Activated T-cell treated with anti-CD3 and anti-CD28 coated beads for 48 hours (primary cell): ENCODE data around the gene SLIT2.

Experiments
- DNase-seq: peaks from one replicate; pipeline ENCODE4 v3.0.0-alpha.2; 2020; ENCODE audit warnings: low read depth

Gene SLIT2

GRCh38 chr4:20265726-20266125 lies 14.0 kb downstream of the SLIT2 start:
- no peak for DNase-seq

- no peak for DNase-seq
Observed at GRCh38 chr4:20266215-20267082, 14.7 kb downstream of the SLIT2 start.

GRCh38 chr4:20268028-20268427 lies 16.3 kb downstream of the SLIT2 start:
- DNase-seq, result no peak

GRCh38 chr4:20269320-20269719 lies 17.6 kb downstream of the SLIT2 start:
- DNase-seq, result no peak

GRCh38 chr4:20271950-20272349 lies 20.2 kb downstream of the SLIT2 start:
- no peak for DNase-seq

DNA sequence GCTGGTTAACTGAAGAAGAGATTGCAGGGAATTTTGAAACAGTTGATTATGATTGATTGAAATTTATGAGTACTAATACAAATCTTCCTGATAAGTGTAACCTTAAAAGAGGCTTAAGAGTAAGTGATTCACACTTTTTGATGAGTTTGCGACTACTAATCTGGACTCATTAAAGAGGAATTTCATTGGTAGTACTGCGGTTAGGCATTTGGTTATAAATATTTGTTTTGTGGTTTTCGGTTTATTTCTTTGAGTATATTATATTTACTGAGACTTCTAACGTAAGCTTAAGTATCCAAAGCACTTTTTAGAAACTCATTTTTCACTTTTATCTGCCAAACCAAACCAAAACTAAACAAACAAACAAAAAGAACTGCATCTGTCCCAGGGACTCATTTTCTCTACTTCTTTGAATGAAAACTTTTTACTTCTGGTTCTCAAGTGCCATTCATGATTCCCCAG lies 20.7 kb downstream of the SLIT2 start:
- DNase-seq, result no peak

- DNase-seq, result no peak
Observed at GRCh38 chr4:20273793-20274192, 22.1 kb downstream of the SLIT2 start.

DNA sequence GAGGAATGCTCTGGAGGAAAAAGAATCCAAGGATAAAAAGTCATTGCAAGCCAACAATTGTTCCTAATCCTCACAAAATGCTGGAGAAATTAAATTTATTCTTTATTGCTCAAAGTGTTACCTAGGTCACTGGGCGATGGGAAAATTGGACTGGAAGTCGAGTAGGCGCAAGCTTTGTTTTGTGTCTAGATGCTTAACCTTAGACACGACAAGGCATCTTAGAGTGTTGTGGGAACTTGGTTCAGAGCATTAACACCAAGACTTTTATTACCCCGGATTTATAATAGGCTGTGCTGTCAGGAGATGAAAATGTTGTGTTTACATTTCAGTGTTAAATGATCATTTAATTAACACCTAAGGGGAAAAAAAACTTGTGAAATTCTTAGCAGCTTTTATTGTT lies 25.1 kb downstream of the SLIT2 start:
- no peak for DNase-seq

GRCh38 chr4:20278195-20278594 lies 26.5 kb downstream of the SLIT2 start:
- DNase-seq, result no peak

DNA sequence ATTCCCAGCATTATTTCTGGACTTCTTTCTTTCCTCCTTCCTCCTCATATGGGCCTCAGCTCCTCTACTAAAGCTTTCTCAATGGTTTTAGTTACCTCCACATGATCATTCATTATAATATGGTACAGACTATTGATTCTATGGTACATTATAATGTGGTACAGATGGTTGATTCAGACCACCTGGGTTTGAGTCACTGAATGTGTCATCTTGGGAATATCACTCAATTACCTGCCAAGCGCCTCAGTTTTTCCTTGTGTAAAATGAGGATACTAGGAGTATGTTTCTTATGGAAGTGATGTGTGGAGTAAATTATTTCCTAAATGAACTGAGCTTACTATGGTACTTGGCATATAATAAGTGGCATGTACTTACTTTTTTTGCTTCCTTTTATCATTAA lies 27.7 kb downstream of the SLIT2 start:
- DNase-seq, result no peak

DNA sequence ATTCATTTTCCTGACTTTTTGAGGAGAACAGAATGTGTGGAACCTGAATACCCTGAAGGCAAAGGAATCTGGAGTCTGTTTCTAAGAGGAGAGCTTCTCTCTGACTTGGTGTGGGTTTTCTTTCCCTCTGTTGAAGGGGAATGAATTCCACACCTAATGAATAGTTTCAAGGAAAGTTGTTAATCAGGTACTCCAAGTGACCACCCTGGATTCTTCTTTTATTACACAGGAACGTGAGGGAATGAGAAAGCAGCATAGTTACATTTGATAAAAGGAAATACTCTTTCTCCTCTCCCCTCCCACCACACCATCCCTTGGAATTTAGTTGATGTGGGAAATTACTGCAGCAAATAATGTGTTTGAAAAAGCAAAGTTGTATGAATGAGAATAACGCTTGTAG lies 29.7 kb downstream of the SLIT2 start:
- DNase-seq, result no peak

DNA sequence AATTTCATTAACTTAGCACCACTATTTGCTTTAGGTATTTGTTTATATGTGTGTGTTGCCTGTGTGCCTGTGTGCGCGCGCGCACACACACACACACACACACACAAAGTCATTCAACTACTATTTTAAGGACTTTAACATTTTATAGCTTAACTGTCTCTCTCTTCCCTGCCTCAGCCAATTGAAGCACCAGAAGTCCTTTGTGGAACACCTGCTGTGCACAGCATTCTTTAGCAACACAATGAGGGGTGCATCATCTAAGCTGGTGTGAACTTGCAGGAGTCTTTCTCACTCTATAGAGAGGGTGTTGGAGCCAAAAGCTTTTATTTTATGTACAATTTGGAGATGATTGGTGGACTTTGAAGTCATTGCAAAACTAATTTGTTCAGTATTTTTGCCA lies 31.3 kb downstream of the SLIT2 start:
- no peak for DNase-seq

GRCh38 chr4:20284990-20285389 lies 33.3 kb downstream of the SLIT2 start:
- no peak for DNase-seq

DNA sequence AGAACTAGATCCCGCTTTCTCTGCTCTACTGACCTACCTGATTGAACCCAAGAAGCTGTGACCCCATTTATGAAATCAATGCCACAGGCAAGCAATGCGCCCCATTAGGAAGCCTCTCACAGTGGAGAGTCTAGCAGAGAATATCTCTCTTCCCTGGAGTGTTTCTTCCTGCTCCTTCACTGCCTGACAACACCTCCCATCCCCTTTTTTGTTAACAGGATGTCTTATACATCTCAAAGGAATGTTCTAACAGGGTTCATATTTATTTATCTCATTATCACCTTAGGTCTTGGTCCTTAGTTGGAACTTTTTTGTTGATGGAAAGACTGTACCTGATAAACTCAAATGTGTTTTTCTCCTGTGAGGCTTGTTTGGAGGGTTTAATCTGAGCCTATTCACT lies 35.5 kb downstream of the SLIT2 start:
- no peak for DNase-seq

- DNase-seq, result no peak
Observed at GRCh38 chr4:20288047-20288650, 36.4 kb downstream of the SLIT2 start.

DNA sequence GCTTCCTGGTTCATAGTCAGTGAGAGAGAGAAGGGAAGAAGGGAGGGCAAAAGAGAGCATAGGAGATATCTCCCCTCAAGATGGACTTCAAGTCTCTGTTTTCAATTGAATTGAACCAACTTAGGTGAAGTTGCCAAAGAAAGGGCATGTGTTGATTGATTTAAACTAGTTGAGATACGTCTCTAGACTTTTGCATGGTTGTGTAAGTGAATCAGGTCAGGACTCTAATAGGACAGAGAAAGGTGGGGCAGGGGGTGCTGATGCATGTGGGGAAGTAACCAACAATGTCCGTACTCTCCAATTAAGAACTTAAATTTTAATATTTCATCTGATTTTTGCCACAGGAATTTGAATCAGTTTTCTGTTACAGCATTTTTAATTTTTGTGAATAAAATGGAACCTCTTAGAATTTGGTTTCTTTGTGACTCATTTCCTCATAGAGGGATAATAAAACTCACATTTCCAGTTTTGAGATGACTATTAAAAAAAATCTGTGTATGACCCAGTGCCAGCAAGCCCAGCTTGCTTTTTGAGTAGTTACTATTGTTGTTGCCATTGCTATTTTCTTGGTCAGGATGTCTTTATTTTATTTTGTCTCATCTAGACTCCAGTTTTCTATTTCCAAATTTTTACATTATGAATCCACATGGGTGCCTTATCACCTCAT lies 37.3 kb downstream of the SLIT2 start:
- no peak for DNase-seq

GRCh38 chr4:20289782-20290181 lies 38.1 kb downstream of the SLIT2 start:
- DNase-seq, result no peak

- DNase-seq, result no peak
Observed at GRCh38 chr4:20292739-20293138, 41.0 kb downstream of the SLIT2 start.

DNA sequence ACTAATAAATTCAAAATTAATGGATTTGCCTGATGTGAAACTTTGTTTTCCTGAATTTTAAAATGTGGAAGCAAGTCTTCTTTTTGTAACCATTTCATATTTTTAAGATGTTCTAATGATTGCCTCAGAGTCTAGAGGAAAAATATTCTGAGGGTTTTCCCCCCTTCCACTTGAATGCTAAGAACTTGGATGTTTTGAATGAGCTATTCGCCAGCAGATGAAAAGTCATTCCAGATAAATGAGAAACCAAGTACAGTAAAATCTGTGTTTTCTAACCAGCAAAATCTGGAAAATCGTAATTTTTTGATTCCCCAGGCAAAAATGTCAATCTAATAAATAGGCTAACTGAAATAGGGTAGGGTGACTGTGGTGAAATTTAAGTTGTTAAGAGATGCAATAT lies 45.6 kb downstream of the SLIT2 start:
- DNase-seq, result no peak

DNA sequence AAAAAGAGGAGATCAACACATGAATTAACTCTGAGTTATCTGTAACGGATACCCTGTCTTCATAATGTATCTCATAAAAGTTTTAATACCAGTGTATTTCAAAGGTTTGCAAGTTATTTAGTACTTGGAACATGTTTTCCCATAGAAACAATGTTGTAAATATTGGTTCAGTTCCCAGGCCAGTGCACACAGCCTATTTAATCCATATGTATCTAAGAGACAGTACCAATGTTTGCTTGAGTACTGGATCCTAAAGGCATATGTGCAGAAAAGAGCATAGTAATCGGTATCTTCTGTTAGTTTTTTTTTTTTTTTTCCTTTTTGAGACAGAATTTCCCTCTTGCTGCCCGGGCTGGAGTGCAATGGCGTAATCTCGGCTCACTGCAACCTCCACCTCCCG lies 46.1 kb downstream of the SLIT2 start:
- no peak for DNase-seq

DNA sequence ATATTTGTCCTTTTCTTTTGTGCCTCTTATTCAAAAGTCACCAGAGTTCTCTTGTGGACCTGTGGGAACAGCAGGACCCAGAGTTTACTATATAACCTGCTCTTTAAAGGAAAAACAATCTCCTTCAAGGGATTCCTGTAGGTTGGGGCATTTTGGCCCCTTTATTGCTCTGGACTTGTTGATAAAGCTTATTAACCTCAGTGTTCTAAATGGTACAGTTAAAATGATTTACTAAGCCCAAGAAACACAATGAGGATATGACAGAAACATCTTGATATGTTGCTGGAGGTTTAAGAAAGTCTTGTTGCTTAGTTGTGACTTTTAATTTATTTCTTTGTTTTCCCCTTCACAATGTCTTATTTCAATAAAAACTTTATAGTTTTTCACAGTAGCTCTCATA lies 46.8 kb downstream of the SLIT2 start:
- DNase-seq, result no peak

DNA sequence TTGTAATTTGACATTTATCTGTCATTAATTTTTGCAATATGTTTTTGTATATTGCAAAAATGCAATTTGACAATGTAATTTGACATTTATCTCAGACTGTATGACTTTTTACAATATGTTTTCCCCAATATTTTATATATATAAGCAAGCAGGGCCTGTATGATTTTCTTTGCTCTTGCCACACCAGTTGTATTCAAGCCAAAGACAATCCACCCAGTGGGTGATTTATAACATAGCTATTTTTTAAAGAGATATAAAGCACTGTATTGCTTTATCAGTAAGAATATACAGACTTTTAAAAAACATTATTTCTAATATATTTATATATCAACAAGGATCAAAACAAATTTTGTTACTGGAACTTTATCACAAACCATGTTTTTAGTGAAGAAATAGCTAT lies 47.3 kb downstream of the SLIT2 start:
- DNase-seq, result no peak

- DNase-seq, result no peak
Observed at GRCh38 chr4:20299515-20299914, 47.8 kb downstream of the SLIT2 start.
